MM.1S (cell line): ENCODE measurements around the gene KHSRP.

Experiments used
- DNase-seq: peaks from one replicate; pipeline ENCODE4 v3.0.0-alpha.2; 2015
- H2AFZ ChIP-seq: fragments of 300-600 bp; sonication (generic); 2 replicates; pipeline ENCODE4 v1.6.0; 2016; ENCODE audit warnings: antibody characterized with exemption, low read length
- H3F3A ChIP-seq: fragments of 300-600 bp; sonication (generic); 2 replicates; pipeline ENCODE4 v1.6.1; 2016; ENCODE audit warnings: mild to moderate bottlenecking, antibody characterized with exemption, low read length, moderate library complexity, mixed read lengths; ENCODE audit not compliant: insufficient read depth
- H3K27ac ChIP-seq: fragments of 300-600 bp; sonication (generic); 2 replicates; pipeline ENCODE4 v1.5.1; 2016; ENCODE audit warnings: mild to moderate bottlenecking, low read length
- H3K27me3 ChIP-seq: fragments of 300-600 bp; sonication (generic); replicated peaks from 2 replicates; pipeline ENCODE4 v1.6.0; 2016; ENCODE audit warnings: low read length; ENCODE audit not compliant: insufficient read depth
- H3K36me3 ChIP-seq: fragments of 300-600 bp; sonication (generic); replicated peaks from 2 replicates; pipeline ENCODE4 v1.6.1; 2016; ENCODE audit warnings: mild to moderate bottlenecking, low read length, mixed read lengths; ENCODE audit not compliant: insufficient read depth
- H3K4me1 ChIP-seq: fragments of 300-600 bp; sonication (generic); 2 replicates; pipeline ENCODE4 v1.6.1; 2016; ENCODE audit warnings: low read length, mixed read lengths
- H3K4me2 ChIP-seq: fragments of 300-600 bp; sonication (generic); 2 replicates; pipeline ENCODE4 v1.6.0; 2016; ENCODE audit warnings: low read depth, low read length
- H3K4me3 ChIP-seq: fragments of 300-600 bp; sonication (generic); 2 replicates; pipeline ENCODE4 v1.5.1; 2016; ENCODE audit warnings: low read length, mixed read lengths
- H3K79me2 ChIP-seq: fragments of 300-600 bp; sonication (generic); 2 replicates; pipeline ENCODE4 v1.6.1; 2016; ENCODE audit warnings: mixed run types, low read length, mixed read lengths
- H3K9ac ChIP-seq: fragments of 300-600 bp; sonication (generic); 2 replicates; pipeline ENCODE4 v1.6.1; 2016; ENCODE audit warnings: low read length, mixed read lengths
- H3K9me2 ChIP-seq: fragments of 300-600 bp; sonication (generic); replicated peaks from 2 replicates; pipeline ENCODE4 v1.6.1; 2016; ENCODE audit warnings: mild to moderate bottlenecking, low read length, mixed read lengths; ENCODE audit not compliant: insufficient read depth
- H3K9me3 ChIP-seq: fragments of 300-600 bp; sonication (generic); replicated peaks from 2 replicates; pipeline ENCODE4 v1.6.1; 2016; ENCODE audit warnings: mild to moderate bottlenecking, low read length, mixed read lengths; ENCODE audit not compliant: insufficient read depth
- H4K20me1 ChIP-seq: fragments of 300-600 bp; sonication (generic); 2 replicates; pipeline ENCODE4 v1.6.1; 2016; ENCODE audit warnings: mild to moderate bottlenecking, low read length, moderate library complexity, mixed read lengths; ENCODE audit not compliant: insufficient read depth
- CTCF ChIP-seq: fragments of 300-600 bp; sonication (generic); IDR thresholded peaks from 2 replicates; pipeline ENCODE4 v1.5.1; 2016; ENCODE audit warnings: antibody characterized with exemption, low read length, mixed read lengths
- EZH2 ChIP-seq: fragments of 300-600 bp; sonication (generic); optimal IDR thresholded peaks from 2 replicates; pipeline ENCODE3; 2017; ENCODE audit warnings: low read depth, mild to moderate bottlenecking, antibody characterized with exemption, low read length, mixed read lengths
- EZH2phosphoT487 ChIP-seq: fragments of 300-600 bp; sonication (generic); IDR thresholded peaks from 2 replicates; pipeline ENCODE4 v1.6.1; 2018; ENCODE audit warnings: antibody characterized with exemption, low read length

Gene KHSRP

DNA sequence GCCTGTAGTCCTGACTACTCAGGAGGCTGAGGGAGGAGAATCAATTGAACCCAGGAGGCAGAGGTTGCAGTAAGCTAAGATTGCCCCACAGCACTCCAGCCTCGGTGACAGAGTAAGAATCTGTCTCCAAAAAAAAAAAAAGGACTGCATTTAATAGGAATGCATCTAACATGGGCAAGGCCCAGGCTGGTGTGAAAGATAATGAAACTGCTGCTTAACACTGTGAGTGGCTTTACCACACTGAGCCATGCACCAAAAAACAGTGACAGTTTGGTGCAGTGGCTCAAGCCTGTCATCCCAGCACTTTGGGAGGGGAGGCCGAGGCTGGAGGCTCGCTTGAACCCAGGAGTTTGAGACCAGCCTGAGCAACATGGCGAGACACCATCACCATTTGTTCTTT, 40.2 kb downstream of the KHSRP start:
- Histone ChIP-seq H3K36me3 (peaks cover 2% of the 10 kb centered on the region), H2AFZ (no peak overlapping the region), H4K20me1 (no peaks in the 10 kb centered on the region), H3K4me2 (no peak overlapping the region), H3K27ac (no peak overlapping the region), H3K4me1 (no peaks in the 10 kb centered on the region), H3K9me3 (no peaks in the 10 kb centered on the region), H3K27me3 (no peaks in the 10 kb centered on the region), H3F3A (no peaks in the 10 kb centered on the region), H3K9ac (no peak overlapping the region), H3K9me2 (no peaks in the 10 kb centered on the region), H3K79me2 (no peaks in the 10 kb centered on the region), H3K4me3 (no peak overlapping the region)
- DNase-seq, result no peak
- TF ChIP-seq CTCF (no peak), EZH2 (no peak), EZH2phosphoT487 (no peak)

DNA sequence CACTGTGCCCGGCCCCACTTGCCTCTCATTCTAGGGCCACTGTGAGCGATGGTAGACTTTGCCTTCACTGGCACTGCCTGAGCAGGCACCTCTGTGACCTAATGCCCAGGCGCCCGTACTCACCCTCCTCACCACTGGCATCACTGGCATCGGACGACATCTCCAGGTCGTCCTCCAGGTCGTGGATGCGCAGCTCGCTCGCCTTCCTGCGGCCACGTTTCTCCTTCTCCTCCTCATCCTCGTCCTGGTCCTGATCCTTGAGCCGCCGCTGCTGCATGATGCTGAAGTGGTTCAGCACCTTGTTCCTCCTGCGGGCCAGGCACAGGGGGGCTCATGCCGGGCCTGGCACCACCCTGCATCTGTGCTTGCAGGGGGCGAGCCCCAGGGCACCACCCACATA, 41.4 kb downstream of the KHSRP start:
- Histone ChIP-seq H3K4me3 (no peak overlapping the region), H3K9me3 (no peaks in the 10 kb centered on the region), H3K4me2 (no peak overlapping the region), H3K27ac (no peak overlapping the region), H2AFZ (no peak overlapping the region), H3K79me2 (no peaks in the 10 kb centered on the region), H3K27me3 (no peaks in the 10 kb centered on the region), H3K36me3 (no peaks in the 10 kb centered on the region; the same call in none of the 2 replicates), H3F3A (no peaks in the 10 kb centered on the region), H3K4me1 (no peaks in the 10 kb centered on the region), H4K20me1 (no peaks in the 10 kb centered on the region), H3K9ac (no peak overlapping the region), H3K9me2 (no peaks in the 10 kb centered on the region)
- no peak for TF ChIP-seq EZH2
- no peak for TF ChIP-seq CTCF
- TF ChIP-seq EZH2phosphoT487, result no peak
- no peak for DNase-seq

- no peaks in the 10 kb centered on the region for H3K9me2 ChIP-seq
- no peak for TF ChIP-seq CTCF
- H3K4me2 ChIP-seq, result no peak overlapping the region
- H3F3A ChIP-seq, result 0 out of 2 replicates have a peak, but pooled peaks cover 2% of the 10 kb centered on the region
- H2AFZ ChIP-seq, result no peak overlapping the region
- H3K36me3 ChIP-seq, result no peaks in the 10 kb centered on the region; the same call in none of the 2 replicates
- H4K20me1 ChIP-seq, result no peaks in the 10 kb centered on the region
- no peak for DNase-seq
- H3K9ac ChIP-seq, result no peak overlapping the region
- H3K27me3 ChIP-seq, result no peaks in the 10 kb centered on the region
- no peak overlapping the region for H3K27ac ChIP-seq
- H3K4me3 ChIP-seq, result no peak overlapping the region
- H3K79me2 ChIP-seq, result no peaks in the 10 kb centered on the region
- no peaks in the 10 kb centered on the region for H3K9me3 ChIP-seq
- no peaks in the 10 kb centered on the region for H3K4me1 ChIP-seq
These were observed 43.4 kb downstream of the KHSRP start for GRCh38 chr19:6381030-6381750.
